Astrocyte of the cerebellum (primary cell): ENCODE data around the gene CUX1.
A peak's percentile ranks its signal among the peaks of the same experiment; 100 is the strongest.

Experiments used
- DNase-seq: peaks from one replicate; pipeline ENCODE4 v3.0.0-alpha.2; 2011; ENCODE audit warnings: low read depth
- H3K4me3 ChIP-seq: 2 replicates; pipeline ENCODE4 v1.5.1; 2011; ENCODE audit warnings: mild to moderate bottlenecking, low read depth, low read length, moderate library complexity
- CTCF ChIP-seq: IDR thresholded peaks from 2 replicates; pipeline ENCODE4 v1.5.1; 2012; ENCODE audit warnings: low read length, low read depth, moderate library complexity, mild to moderate bottlenecking; ENCODE audit errors: missing control alignments
- in situ Hi-C: cut with HindIII; loops from 2 replicates; pipeline ENCODE4 v1.10.0; 2017; ENCODE audit warnings: low sequenced_read_pairs

CUX1 gene

GRCh38 chr7:102230593-102230992, 413.2 kb downstream of the CUX1 start:
- in situ Hi-C loops, result no loop called here
- TF ChIP-seq CTCF, result no peak
- DNase-seq, result no peak
- H3K4me3 ChIP-seq, result no peak overlapping the region

- DNase-seq, result no peak
- no peak overlapping the region for H3K4me3 ChIP-seq
- no peak for TF ChIP-seq CTCF
- in situ Hi-C loops, result no loop called here
Measured at GRCh38 chr7:102232611-102233286, 415.3 kb downstream of the CUX1 start.

GRCh38 chr7:102234131-102234530, 416.7 kb downstream of the CUX1 start:
- H3K4me3 ChIP-seq, result no peak overlapping the region
- no peak for TF ChIP-seq CTCF
- DNase-seq, result no peak
- in situ Hi-C loops, result no loop called here

- H3K4me3 ChIP-seq, result no peak overlapping the region
- no peak for DNase-seq
- in situ Hi-C loops, result no loop called here
- TF ChIP-seq CTCF, result no peak
Measured at GRCh38 chr7:102234801-102235550, 417.6 kb downstream of the CUX1 start.

- no peak for DNase-seq
- in situ Hi-C loops, result no loop called here
- no peak overlapping the region for H3K4me3 ChIP-seq
- TF ChIP-seq CTCF, result no peak
Measured at GRCh38 chr7:102236102-102236501, 418.7 kb downstream of the CUX1 start.

GRCh38 chr7:102236592-102237287, 419.3 kb downstream of the CUX1 start:
- in situ Hi-C loops, result no loop called here
- no peak overlapping the region for H3K4me3 ChIP-seq
- peak; percentile 12 for DNase-seq
- TF ChIP-seq CTCF, result peak; percentile 75
